HG03159 (cell line): ENCODE data around the gene PXMP4.
"Not testable (repeated sequence)": the region's sequence is repeated elsewhere in the genome, so short reads cannot be mapped to it uniquely, and the experiment has no call there.

Experiments used
- ATAC-seq: cut with Tn5 transposase; IDR thresholded peaks from one replicate; pipeline ENCODE4 v1.9.1; 2021; ENCODE audit warnings: mild to moderate bottlenecking, moderate library complexity; ENCODE audit not compliant: unreplicated experiment

Gene PXMP4

DNA sequence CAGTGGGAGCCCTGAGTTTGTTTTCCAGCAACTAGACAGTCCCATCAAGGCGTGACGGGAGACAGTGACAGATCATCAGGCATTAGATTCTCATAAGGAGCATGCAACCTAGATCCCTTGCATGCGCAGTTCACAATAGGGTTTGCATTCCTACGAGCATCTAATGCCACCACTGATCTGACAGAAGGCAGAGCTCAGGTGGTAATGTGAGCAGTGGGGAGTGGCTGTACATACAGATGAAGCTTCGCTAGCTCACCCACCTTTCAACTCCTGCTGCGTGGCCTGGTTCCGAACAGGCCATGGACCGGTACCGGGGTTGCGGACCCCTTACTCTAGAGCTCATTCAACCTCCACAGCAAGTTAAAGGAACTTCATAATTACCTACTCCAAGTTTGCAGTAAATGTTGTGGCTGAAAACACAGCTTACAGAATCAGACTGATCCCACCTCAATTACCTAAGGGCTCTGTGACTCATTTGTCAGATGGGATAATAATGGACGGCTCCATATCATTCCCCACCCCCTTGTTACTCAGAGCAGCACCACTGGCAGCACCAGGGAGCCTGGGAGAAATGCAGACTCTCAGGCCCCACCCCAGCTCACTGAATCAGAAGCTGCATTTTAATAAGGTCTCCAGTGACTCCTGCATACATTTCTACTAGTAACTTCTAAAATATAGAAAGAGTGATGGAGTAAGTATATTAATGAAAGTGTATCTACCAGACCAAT is 15.7 kb downstream of the PXMP4 start:
- no peak for ATAC-seq

DNA sequence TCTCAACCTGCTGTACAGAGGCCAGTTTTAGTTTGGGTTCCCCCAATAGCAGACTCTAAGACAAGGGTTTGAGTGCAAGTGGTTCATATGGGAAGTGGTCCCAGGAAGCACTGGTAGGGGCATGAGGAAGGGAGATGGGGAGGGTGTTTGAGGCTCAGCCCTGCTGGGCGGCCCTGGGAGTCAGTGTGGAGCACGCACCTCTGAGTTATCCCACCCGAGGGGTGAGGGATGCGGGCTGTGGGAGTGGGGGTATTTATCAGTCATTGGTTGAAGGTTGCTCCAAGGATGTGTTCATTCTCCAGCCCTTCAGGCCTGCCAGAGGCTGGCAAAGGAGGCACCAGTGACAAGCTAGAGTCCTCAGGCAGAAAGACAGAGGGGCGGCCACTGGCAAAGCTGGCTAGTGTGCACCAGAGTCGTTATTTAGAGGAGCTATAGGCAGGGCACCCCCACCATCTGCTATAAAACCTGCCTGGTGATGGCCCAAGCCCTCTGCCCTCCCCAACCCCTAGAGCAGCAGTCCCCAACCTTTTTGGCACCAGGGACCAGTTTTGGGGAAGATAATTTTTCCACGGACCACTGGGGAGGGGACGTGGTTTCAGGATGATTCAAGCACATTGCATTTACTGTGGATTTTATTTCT is 16.5 kb downstream of the PXMP4 start:
- ATAC-seq, result no peak

DNA sequence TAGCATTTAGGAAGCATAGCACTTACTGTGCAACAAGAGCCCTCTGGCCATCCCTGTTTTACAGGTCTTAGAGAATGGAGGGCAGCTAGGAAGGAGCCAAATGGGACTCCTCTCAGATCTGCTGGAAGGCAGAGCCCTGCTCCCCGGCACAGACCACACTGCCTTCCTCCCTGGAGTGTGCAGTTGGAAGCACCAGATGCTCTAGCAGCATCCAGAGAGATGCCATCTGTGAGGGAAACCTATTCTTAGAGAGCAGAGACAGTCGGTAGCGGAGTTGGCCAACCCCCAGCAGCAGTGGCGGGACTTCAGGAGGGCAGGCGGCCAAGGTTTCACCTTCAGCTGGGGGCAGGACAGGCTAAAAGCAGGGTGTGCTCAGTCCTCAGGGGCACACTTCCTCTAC is 17.2 kb downstream of the PXMP4 start:
- ATAC-seq, result no peak

DNA sequence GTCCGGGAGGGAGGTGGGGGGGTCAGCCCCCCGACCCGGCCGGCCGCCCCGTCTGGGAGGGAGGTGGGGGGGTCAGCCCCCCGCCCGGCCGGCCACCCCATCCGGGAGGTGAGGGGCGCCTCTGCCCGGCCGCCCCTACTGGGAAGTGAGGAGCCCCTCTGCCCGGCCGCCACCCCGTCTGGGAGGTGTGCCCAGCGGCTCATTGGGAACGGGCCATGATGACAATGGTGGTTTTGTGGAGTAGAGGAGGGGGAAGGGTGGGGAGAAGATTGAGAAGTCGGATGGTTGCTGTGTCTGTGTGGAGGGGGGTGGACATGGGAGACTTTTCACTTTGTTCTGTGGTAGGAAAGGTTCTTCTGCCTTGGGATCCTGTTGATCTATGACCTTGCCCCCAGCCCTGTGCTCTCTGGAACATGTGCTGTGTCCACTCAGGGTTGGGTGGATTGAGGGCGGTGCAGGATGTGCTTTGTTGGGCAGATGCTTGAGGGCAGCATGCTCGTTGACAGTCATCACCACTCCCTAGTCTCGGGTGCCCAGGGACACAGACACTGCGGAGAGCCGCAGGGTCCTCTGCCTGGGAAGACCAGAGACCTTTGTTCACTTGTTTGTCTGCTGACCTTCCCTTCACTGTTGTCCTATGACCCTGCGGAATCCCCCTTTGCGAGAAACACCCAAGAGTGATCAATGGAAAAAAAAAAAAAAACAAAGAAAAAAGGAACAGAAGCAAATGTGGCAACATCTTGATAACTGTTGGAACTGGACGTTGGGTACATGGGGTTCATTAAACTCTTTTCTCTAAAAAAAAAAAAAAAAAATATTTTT is 18.3 kb downstream of the PXMP4 start:
- no peak for ATAC-seq

DNA sequence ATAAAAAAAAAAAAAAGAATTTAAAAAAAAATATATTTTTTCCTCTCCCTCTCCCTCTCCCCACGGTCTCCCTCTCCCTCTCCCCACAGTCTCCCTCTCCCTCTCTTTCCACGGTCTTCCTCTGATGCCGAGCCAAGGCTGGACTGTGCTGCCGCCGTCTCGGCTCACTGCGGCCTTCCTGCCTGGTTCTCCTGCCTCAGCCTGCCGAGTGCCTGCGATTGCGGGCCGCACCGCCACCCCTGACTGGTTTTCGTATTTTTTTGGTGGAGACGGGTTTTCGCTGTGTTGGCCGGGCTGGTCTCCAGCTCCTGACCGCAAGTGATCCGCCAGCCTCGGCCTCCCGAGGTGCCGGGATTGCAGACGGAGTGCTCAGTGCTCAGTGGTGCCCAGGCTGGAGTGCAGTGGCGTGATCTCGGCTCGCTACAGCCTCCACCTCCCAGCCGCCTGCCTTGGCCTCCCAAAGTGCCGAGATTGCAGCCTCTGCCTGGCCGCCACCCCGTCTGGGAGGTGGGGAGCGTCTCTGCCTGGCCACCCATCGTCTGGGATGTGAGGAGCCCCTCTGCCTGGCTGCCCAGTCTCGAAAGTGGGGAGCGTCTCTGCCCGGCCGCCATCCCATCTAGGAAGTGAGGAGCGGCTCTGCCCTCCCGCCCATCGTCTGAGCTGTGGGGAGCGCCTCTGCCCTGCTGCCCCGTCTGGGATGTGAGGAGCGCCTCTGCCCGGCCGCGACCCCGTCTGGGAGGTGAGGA is 19.2 kb downstream of the PXMP4 start:
- ATAC-seq, result not testable (repeated sequence)

DNA sequence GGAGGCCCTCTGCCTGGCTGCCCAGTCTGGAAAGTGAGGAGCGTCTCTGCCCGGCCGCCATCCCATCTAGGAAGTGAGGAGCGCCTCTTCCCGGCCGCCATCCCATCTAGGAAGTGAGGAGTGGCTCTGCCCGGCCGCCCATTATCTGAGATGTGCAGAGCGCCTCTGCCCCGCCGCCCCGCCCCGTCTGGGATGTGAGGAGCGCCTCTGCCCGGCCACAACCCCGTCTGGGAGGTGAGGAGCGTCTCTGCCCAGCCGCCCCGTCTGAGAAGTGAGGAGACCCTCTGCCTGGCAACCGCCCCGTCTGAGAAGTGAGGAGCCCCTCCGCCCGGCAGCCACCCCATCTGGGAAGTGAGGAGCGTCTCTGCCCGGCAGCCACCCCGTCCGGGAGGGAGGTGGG is 21.1 kb downstream of the PXMP4 start:
- ATAC-seq, result not testable (repeated sequence)

DNA sequence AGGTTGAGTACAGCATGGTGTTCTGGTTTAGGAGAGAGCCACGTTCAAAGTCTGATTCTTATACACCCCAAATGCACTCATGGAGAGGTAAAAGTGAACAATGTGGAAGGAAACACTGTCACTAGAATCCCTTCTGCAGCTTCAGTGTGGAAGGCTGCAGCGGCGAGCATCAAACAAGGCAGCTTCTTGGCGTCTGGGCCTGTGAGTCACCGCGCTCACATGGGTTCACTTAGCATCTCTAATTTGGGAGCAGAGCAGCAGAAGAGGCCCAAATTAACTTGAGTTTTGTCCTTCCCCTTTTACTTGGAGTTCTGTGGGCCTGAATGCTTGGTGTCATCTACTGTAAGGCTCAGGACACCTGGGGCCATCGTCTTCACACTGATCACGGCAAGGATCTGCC is 23.0 kb downstream of the PXMP4 start:
- no peak for ATAC-seq

DNA sequence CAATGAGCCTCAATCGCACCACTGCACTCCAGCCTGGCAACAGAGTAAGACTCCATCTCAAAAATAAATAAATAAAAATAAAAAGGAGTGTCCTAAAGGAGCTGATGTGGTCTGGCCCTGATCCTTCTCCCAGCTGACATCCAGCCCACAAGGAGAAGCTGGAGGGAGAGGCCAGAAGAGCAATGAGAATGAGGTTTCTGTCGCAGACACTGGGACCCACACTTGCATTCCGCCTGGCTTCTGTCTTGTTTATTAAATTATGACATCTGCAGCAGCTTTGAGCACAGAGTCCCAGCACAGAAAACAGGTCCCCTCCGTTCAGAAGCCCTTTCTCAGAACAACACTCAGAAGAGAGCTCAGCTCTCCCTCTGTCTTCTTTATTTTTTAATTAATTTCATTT is 23.7 kb downstream of the PXMP4 start:
- no peak for ATAC-seq

DNA sequence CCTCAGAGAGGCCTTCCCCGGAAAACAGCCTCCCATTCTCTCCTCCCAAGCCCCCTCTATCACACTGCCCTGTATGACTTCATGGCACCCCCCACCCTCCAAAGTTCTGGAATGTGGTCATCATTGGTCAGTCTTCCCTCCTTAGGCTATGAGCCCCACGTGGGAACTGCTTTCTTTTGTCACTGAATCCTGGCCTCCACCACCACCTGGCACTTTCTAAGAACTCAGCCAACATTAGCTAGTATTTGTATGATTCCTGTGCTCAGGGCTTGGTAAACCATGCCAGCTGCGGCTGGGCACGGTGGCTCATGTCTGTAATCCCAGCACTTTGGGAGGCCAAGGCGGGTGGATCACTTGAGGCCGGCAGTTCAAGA is 25.5 kb downstream of the PXMP4 start:
- ATAC-seq, result no peak

DNA sequence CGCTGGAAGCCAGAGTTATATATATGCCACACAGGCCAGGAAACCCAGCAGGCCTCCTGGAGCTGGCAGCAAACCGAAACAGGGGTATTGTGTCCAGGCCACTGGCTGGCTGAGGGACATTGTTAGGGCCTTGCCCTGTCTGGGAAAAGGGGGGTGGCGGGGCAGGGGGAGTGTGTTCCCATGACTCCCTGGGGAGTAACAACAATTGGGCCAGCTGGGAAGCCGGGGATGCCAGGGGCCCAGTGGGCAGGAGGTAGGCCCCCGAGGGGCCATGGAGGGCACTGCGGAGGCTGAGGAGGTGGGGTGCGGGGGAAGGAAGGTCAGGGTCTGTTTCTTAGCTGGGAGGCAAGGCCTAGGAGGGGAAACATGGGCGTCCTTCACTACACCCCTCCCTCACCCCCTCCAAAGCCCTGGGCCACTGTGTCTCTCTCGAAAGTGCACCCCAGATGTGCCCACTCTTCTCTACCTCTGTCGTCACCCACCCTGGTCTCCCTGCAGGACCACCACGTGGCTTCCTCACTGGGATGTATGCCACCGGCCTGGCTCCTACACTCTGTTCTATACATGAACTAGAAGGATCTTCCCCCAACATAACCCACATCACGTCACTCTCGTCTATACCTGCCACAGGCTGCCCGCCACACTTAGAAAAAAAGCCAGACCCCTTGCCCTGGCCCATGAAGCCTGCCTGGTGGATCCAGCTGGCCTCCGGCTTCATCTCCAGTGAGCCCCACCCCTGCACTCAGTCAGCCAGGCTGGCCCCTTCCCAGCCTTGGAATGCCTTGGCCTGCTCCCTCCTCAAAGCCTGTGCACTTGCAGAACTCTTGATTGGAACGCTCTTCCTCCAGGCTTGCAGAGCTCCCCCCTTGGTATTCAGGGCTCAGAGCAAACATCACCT is 26.1 kb downstream of the PXMP4 start:
- no peak for ATAC-seq

DNA sequence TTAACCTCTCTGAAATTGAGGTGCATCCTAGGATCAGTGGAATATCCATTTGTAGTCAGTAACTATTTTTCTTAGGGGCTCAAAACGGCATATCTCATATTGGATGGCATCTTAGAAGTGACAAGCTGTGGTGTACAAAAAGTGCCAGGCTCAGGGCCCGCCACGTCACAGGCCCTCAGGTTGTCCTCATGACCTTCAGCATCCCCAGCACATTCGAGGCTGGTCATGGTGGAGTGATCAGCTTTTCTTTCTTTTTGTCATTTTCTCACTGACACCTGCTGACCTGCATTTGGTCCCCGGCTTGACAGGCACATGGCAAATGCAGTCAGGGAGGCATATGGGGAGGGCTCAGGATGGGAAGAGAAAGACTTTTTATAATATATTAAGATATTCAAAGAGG is 26.8 kb downstream of the PXMP4 start:
- ATAC-seq, result no peak

DNA sequence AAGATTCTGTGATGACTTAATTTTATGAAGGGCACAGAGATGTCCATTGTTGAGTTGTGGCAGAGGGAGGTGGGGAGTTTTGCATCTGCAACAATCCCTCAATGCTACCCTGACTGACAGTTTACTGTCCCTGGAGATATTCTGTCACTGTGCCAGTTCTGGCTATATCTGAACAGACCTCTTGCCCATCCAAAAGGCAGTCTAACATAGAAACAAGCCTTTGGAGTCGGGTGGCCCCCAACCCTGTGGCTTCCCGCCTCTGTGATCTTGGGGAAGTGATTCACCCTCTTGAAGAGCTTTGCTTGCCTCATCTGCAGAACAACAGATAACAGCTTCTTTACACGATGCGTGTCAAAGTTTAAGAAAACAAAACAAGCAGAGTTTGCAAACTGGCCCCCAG is 30.1 kb downstream of the PXMP4 start:
- ATAC-seq, result no peak

DNA sequence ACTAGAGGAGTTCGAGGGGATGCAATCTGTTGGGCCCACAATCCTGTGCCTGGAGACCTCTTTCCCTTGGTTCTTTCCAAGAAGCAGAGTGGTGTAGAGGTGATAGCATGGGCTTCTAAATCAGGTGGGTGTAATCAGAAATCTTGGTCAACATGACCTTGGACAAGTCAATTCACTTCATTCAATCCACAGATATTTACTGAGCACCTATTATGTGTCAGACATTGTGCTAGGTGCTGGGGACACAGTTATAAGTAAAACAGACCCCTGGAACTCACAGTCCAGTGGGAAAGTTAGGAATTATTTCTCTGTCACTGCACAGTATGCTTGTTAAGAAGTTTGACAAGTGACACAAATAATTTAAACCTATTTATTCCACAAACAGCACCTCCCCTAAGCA is 30.6 kb downstream of the PXMP4 start:
- ATAC-seq, result no peak

DNA sequence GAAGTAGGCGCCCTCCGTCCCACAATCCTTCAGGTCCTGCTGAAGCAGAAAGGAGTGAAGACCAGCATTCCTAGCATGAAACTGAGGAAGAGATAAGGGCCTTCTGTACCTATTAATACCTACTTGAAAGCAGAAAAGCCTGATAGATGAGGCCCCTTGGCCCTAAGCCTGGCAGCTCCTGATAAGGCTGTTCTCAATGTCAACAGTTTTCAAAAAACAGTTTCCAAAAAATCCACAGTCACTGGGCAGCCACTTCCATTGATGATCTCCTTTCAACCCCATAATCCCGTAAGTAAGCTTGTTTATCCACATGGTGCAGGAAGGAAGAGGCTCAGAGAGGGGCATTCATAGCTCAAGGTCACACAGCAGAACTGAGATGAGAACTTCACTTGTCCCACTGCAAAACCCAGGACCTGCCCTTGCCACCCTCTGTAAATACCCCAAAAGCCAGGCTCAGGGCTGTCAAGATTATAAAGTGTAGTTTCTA is 31.1 kb downstream of the PXMP4 start:
- ATAC-seq, result no peak

DNA sequence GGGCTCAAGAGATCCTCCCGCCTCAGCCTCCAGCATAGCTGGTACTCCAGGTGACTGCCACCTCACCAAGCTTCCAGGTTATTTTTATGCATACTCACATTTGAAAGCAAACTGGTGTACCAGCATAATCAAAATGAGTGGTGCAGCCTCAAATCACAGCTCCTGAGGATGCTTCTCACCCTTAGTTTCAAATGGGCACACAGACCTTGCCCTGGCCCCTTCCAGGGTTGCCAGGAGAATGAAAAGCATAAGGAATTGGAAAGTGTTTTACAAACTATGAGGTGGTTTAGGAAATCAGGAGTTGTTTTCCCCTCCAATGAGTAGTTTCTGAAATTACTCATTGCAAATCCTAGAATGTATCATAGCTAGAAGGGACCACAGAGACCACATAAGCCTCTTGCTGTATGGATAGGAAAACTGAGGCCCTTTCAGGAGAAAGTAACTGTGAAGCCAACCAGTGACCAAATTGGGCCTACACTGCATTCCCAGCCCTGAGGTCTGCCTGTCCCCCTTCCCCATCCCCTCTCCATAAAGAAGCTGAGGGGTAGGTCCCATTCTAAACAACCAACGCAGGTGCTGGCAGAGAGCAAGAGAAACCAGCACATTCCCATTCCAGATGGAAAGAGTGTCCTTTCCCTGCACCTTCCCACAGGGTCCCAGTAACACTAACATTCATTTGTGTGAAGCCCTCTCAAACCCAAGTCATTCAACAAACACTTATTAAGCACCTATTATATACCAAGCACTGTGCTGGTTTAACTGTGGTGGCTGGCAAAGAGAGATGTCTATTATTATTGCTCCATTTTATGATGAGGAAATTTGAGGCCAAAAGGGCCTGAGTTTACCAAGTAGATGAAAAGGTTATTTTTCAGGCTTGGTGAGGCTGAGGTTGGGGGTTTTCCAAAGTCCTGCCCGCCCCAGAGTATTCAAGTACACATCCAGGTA is 31.8 kb downstream of the PXMP4 start:
- no peak for ATAC-seq

DNA sequence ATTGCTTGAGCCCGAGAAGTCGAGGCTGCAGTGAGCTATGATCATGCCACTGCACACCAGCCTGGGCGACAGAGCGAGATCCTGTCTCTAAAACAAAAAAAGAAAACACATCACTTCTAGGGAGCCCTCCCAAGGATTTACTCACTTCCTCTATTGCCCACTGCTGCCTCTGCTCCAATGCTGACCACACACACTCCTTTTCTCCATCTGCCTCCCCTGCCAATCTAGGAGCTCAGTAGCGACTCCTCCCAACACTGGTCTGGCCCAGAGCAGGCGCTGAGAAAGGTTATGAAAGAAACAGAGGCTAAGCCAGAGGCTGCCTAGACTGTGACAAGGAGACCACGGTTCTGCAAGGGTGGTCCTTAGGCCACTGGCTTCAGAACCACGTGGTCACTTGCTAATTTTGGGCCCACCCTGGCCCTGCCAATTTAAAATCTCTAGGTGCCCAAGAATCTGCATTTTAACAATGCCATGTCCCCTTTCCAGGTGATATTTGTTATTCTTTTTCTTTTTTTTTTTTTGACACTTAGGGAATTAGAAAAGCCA is 32.7 kb downstream of the PXMP4 start:
- no peak for ATAC-seq

DNA sequence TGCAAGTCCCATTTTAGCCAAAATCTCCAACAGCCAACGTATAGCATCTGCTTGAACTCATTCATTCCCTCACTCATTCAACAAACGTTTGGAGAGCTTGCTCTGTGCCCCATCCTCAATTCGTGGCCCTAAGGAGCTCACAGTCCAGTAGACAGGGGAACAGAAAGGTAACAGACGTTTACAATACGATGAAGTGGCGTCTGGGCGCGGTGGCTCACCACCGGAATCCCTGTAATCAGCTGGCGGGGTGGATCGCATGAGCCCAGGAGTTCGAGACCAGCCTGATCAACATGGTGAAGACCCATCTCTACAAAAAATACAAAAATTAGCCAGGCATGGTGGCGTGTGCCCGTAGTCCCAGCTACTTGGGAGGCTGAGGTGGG is 33.1 kb downstream of the PXMP4 start:
- ATAC-seq, result no peak

DNA sequence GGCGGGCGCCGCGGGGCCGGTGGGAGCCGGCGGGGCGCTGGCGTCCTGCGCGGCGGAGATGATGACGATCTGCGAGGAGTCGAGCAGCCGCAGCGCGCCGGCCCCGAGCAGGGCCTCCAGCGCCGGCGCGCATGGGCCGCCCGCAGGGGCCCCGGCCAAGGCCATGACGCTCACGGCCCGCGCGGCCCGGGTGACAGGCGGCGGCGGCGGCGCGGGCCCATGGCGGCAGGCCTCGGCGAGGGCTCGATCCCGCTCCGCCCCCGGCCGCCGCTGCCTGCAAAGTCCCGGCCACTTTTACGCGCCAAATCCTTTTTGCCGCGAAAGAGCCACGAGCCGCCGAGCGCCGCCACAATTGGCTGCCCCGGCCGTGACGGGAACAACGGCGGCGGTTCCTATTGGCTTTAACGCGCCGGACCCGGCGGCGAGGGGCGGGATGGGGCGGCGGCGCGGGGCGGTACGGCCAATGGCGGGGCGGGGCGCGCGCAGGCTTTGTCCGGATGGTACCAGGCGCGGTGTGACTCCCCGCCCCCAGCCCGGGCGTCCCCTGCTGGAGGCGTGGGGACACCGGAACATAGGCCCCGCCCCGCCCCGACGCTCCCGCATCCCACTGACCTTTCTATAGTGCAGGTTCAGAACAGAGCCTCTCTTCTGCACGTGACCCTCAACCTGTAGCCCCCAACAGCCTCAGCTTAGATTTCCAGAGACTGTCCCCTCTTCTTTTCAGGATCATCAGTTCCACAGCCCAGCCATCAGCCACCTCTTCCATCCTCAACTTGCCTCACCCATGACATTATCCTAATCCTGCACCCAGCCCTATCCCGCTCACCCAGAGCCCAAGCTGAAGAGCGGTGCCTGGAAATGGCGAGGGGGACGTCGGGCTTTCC is 33.8 kb downstream of the PXMP4 start, which contains the start of gene E2F1:
TSS of gene E2F1 (minus strand) at position 286 of the 884 bp plus-strand sequence. CDS start at position 165, 121 bp downstream.
- ATAC-seq, result peak; percentile 80
